ENCODE results near the gene COL23A1. TPM values are rescaled to one million over a fixed set of nuclear protein-coding genes. Genes with fewer than 3 reads are reported as not detected.

COL23A1 gene
- total and polyA plus RNA-seq, 2 of the 8 experiments (the other 6 are each of a cell fraction or from before 2014, with no cell fraction given), result 3.1 to 4.7 TPM

DNA sequence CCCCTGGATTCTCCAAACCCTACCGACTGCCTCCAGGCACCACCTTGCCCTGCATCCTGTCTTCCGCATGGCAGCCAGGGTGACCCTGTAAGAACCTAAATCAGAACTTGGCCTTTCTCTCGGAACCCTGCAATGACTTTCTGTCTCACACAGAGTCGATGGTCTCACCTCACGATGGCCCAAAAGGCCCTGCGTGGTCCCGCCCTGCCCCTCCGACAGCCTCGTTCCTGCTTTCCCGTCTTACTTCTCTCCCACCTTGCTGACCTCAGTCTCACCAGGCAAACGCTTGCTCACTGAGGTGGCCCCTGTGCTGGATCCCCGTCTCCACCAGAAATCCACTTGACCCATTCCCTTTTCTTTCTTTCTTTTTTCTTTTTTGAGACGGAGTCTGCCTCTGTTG, 214.8 kb downstream of the COL23A1 start:
- Histone ChIP-seq H3K4me2 (ENCODE audit: insufficient read depth in 1 of 2, low read depth in 2 of 2, low read length in 2 of 2) (no peak overlapping the region), H3K27me3 (replicated peaks in 1 of 4; ENCODE audit: control insufficient read depth in 3 of 4, extremely low read depth in 1 of 4, insufficient read depth in 3 of 4, low read length in 3 of 4) (no peaks in the 10 kb centered on the region), H2BK5ac (ENCODE audit: low read depth, low read length) (no peak overlapping the region), H3K23me2 (ENCODE audit: low read depth, low read length) (no peaks in the 10 kb centered on the region), H2BK12ac (ENCODE audit: low read depth, low read length) (no peak overlapping the region), H3K36me3 (ENCODE audit: control insufficient read depth in 2 of 4, insufficient read depth in 4 of 4, low read length in 3 of 4) (no peaks in the 10 kb centered on the region), H3K56ac (replicated peaks; ENCODE audit: insufficient read length, low read depth, low read length) (no peak overlapping the region), H2BK120ac (replicated peaks; ENCODE audit: low read depth, low read length) (no peak overlapping the region), H3K79me1 (ENCODE audit: low read depth, low read length) (peaks cover 2% of the 10 kb centered on the region; the same call in 1 of the 2 replicates), H2AK5ac (ENCODE audit: low read depth, low read length) (no peak overlapping the region), H2AFZ (ENCODE audit: low read length) (no peak overlapping the region), H4K91ac (replicated peaks; ENCODE audit: insufficient read length, low read length) (no peak overlapping the region), H4K5ac (ENCODE audit: insufficient read length, low read depth, low read length) (no peak overlapping the region), H3K9me3 (ENCODE audit: insufficient read depth in 2 of 2, low read depth in 1 of 2, low read length in 1 of 2) (no peaks in the 10 kb centered on the region), H3K23ac (ENCODE audit: insufficient read length) (no peak overlapping the region), H3K18ac (ENCODE audit: extremely low read depth, low read length) (no peak overlapping the region), H3K14ac (ENCODE audit: insufficient read length) (no peak overlapping the region), H3K27ac (ENCODE audit: low read depth, low read length) (no peak overlapping the region), H3K79me2 (ENCODE audit: control insufficient read depth in 1 of 2, insufficient read depth in 2 of 2, low read length in 2 of 2) (no peaks in the 10 kb centered on the region), H2BK15ac (ENCODE audit: low read length) (no peak overlapping the region), H3K4ac (replicated peaks; ENCODE audit: insufficient read length, low read depth, low read length) (no peak overlapping the region), H3K4me3 (ENCODE audit: extremely low read depth in 1 of 4, insufficient read depth in 2 of 4, low read depth in 3 of 4, low read length in 4 of 4) (no peak overlapping the region), H4K20me1 (replicated peaks in 1 of 2; ENCODE audit: control insufficient read depth in 1 of 2, insufficient read depth in 2 of 2, low read length in 2 of 2) (peaks cover 0 to 2% of the 10 kb centered on the region in 2 experiments), H2BK20ac (ENCODE audit: low read length) (no peak overlapping the region), H4K8ac (ENCODE audit: extremely low read depth, insufficient read depth, low read length) (no peak overlapping the region), H3K4me1 (replicated peaks in 1 of 4; ENCODE audit: control insufficient read depth in 3 of 4, insufficient read depth in 4 of 4, low read length in 3 of 4) (peaks cover 0 to 6% (median 4%) of the 10 kb centered on the region in 4 experiments; a peak in 5 of 7 replicates), H3K9ac (replicated peaks in 1 of 4; ENCODE audit: extremely low read depth in 1 of 4, low read depth in 3 of 4, low read length in 3 of 4) (no peak overlapping the region)
- ChIA-PET POLR2A (ENCODE audit: partially characterized antibody) (interaction anchor here (0.6 to 0.7 kb wide), 2 partner anchors 10 to 28 kb away, joined by 3 read pairs; no protein-coding TSS in a partner anchor), CTCF (ENCODE audit: partially characterized antibody) (interaction anchor here (0.9 to 1.7 kb wide), 3 partner anchors 12 to 86 kb away, joined by 4 to 6 read pairs (median 5); no protein-coding TSS in a partner anchor)
- TF ChIP-seq CTBP2 (IDR thresholded peaks at IDR 0.05; ENCODE audit: borderline replicate concordance, insufficient read depth, insufficient read length, low read length), result no peak
- DNase-seq (ENCODE audit: low read depth in 1 of 2, low spot score in 2 of 2), result no peak
- no peak for FAIRE-seq
- 89% methylated on average over 13 of the region's 13 CpGs; no CpG with 5 or more reads in 1 of the 2 experiments for WGBS, 2 experiments (ENCODE audit: extremely low coverage in 1 of 2, insufficient coverage in 1 of 2, insufficient read length in 1 of 2, insufficient replicate concordance in 2 of 2, low coverage in 1 of 2, low lambda C conversion rate in 2 of 2, missing lambda C conversion rate in 1 of 2)

Data from H1 (cell line).